ENCODE measurements around the gene KCNK6. TPM values are rescaled to one million over a fixed set of nuclear protein-coding genes. Genes with fewer than 3 reads are reported as not detected.

Gene KCNK6
- total and polyA plus RNA-seq, 2 donors (not counting 3 experiments of a cell fraction or from before 2014, with no cell fraction given), result 7.4 to 11.3 TPM

- Histone ChIP-seq H3K4me2 (ENCODE audit: insufficient read depth, low read length) (no peak overlapping the region), H2AFZ (ENCODE audit: low read depth, low read length) (no peak overlapping the region), H3K36me3 (ENCODE audit: control insufficient read depth in 2 of 2, extremely low read depth in 1 of 2, insufficient read depth in 2 of 2, low read length in 2 of 2) (no peaks in the 10 kb centered on the region), H3K79me2 (ENCODE audit: control insufficient read depth, insufficient read depth, low read length) (no peaks in the 10 kb centered on the region), H3K9me1 (replicated peaks; ENCODE audit: control insufficient read depth, extremely low read depth, insufficient read depth, low read length) (no peaks in the 10 kb centered on the region), H3K27me3 (ENCODE audit: control insufficient read depth in 2 of 2, insufficient read depth in 2 of 2, low read length in 2 of 2) (no peaks in the 10 kb centered on the region), H3K9ac (replicated peaks; ENCODE audit: extremely low read depth, insufficient read depth, low read length) (no peak overlapping the region), H4K20me1 (replicated peaks; ENCODE audit: control insufficient read depth, extremely low read depth, insufficient read depth, low read length) (no peaks in the 10 kb centered on the region), H3K4me3 (replicated peaks in 1 of 3; ENCODE audit: insufficient read depth in 1 of 3, low read depth in 1 of 3, low read length in 3 of 3) (no peak overlapping the region), H3K9me3 (replicated peaks; ENCODE audit: control insufficient read depth, insufficient read depth, low read length) (no peaks in the 10 kb centered on the region), H3K4me1 (ENCODE audit: control insufficient read depth, extremely low read depth, insufficient read depth, low read length) (peaks cover 3% of the 10 kb centered on the region), H3K27ac (ENCODE audit: insufficient read depth, low read depth, low read length) (no peak overlapping the region)
- TF ChIP-seq POLR2A (IDR thresholded peaks at IDR 0.05; ENCODE audit: low read depth, low read length) (no peak), MAX (IDR thresholded peaks at IDR 0.05; ENCODE audit: insufficient read depth, insufficient read length) (no peak), POLR2AphosphoS5 (IDR thresholded peaks at IDR 0.05; ENCODE audit: insufficient read depth, low read depth, low read length) (no peak), MYC (IDR thresholded peaks at IDR 0.05; ENCODE audit: low read depth, low read length) (no peak), CTCF (IDR thresholded peaks at IDR 0.05; ENCODE audit: extremely low read depth in 1 of 2, insufficient read depth in 1 of 2, low read depth in 1 of 2, low read length in 2 of 2) (no peak), FOS (IDR thresholded peaks at IDR 0.05; ENCODE audit: borderline replicate concordance, insufficient read depth, low read length) (no peak), GATA2 (IDR thresholded peaks at IDR 0.05; ENCODE audit: insufficient read depth, insufficient read length, low read depth, low read length) (no peak), JUN (IDR thresholded peaks at IDR 0.05; ENCODE audit: borderline replicate concordance, insufficient read depth, insufficient read length, low read depth) (no peak), EZH2 (IDR thresholded peaks at IDR 0.05; ENCODE audit: borderline replicate concordance, low read depth, low read length, severe bottlenecking) (no peak)
- FAIRE-seq (no peak), DNase-seq (ENCODE audit: low read depth, low spot score) (no peak)
- intact Hi-C loops (cut with micrococcal nuclease), result no loop called here
- BruUV-seq (replicated peaks), result no TSS peak
- ChIA-PET CTCF (no interaction called here), POLR2A (no interaction called here)
- dilution Hi-C loops (cut with MboI; ENCODE audit: extremely low pct_ligation_motif_present, low sequenced_read_pairs), result no loop called here
Measured at GRCh38 chr19:38287604-38288003, 32.0 kb upstream of the KCNK6 start.
